NCI-H2081 (cell line): ENCODE measurements around the gene SCMH1.
"Not testable (repeated sequence)": the region's sequence is repeated elsewhere in the genome, so short reads cannot be mapped to it uniquely, and the experiment has no call there.

Experiments
- DNase-seq, 2 experiments: peaks; one replicate each; lab custom pipeline; 2025; lab: John Stamatoyannopoulos, UW

Gene SCMH1

DNA sequence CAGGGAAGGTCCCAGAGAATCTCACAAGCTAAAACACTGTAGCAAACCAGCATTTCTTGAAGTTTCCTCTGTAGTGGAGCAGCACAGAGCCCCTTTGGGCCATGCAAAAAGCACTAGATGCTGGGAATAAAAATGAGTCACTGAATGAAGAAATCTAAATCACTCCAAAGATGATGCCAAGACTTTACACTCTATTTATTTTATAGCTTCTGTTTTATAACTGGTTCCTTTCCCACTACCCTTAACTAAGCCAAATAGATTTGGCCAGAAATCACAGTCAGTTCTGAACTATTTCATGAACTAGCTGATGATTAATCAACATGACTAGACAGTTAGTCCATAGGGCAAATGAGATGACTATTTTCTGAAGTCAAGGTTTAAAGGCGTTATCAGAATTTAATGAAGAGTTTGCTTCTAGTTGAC, 89.5 kb downstream of the SCMH1 start:
- no peak for DNase-seq

DNA sequence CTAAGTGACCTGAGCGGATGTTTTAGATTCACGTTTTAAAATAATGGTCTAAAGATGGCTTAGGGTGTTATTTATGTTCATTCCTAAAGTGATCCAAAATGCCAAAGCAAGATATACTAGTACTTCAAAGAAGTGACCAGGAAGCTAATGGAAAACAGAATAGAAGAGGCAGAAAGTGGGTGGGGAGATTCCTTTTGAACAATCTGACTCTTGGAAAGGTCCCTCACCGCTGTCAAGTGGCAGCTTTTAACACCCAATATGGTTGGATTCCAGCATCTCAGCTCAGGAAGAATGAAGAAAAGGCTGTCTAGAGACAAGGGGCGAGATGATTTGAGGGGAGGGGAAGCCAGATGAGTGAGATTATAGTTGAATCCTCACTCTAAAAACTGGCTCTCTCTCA, 90.3 kb downstream of the SCMH1 start:
- no peak for DNase-seq

DNA sequence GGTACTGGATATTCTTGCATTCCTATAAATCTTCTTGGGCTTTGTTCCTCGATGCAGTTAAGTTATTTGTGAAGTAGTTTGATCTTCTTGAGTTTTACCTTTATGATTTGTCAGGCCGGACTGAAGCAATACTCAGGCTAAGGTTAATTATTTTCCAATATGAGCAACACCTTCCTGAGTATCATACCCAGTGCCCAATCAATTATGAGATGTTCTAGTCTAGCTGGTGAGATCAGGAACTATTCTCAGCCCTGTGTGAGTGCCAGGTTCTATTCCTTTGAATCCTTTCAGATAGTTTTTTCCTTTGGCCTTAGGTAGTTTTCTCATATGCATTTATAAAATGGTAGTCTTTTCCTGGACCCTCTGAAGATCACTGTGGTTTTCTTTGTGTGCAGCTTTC, 92.5 kb downstream of the SCMH1 start:
- DNase-seq = no peak

DNA sequence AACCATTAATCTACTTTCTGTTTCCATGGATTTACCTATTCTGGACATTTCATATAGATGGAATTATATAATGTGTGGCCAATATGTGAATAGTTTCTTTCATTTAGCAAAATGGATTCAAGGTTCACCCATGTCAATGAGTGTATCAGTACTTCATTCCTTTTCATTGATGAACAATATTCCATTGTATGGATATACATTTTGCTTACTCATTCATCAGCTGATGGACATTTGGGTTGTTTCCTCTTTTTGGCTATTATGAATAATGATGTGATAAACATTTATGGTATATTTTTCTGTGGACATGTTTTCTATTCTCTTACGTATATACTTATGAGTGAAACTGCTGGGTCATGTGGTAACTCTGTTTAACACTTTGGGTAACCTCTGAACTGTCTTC, 97.8 kb downstream of the SCMH1 start:
- no peak for DNase-seq

DNA sequence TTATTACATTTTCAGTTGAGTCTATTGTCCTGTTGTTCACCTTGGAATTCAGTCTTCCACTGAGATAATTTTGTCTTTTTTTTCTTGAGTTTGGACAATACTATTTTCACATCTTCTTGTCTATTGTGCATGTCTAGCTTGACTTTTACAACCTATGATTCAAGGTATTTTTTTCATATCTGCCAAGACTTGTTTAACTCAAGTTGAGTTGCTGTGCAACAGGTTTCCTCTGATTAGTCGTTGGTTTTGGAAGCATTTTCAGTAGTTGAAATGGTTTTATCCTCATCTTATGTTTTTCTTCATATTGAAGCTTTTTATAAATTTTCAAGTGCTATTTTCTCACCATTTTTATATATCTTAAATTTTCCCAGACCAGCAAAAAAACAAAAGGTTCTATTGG, 103.6 kb downstream of the SCMH1 start:
- DNase-seq = no peak

- no peak for DNase-seq
These were observed 106.7 kb downstream of the SCMH1 start for GRCh38 chr1:41135196-41135947.

- DNase-seq = not testable (repeated sequence)
These were observed 107.8 kb downstream of the SCMH1 start for GRCh38 chr1:41134325-41134724.

DNA sequence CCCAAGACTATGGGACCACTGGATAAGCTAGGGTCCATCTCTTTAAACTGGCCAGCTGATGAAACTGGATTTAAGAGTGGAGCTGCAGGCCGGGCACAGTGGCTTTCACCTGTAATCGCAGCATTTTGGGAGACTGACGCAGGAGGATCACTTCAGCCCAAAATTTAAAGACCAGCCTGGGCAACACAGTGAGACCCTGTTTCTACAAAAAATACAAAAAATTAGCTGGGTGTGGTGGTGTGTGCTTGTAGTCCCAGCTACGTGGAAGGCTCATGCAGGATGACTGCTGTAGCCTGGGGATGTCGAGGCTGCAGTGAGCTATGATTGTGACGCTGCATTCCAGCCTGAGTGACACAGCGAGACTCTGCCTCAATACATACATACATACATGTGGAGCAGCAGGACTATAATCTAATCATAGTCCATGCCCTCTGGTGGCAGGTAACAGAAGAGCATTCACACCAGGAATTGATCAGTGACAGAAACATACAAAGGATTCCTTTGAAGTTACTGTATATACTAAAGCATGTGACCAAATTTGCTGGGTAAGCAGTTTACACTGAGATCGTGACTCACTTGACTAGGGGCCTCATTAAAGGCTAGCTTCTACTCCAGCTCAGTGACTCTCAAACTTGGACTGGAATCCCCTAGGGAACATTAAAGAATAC, 119.1 kb downstream of the SCMH1 start:
- DNase-seq = peak in 1 of 2 experiments; percentile 22

DNA sequence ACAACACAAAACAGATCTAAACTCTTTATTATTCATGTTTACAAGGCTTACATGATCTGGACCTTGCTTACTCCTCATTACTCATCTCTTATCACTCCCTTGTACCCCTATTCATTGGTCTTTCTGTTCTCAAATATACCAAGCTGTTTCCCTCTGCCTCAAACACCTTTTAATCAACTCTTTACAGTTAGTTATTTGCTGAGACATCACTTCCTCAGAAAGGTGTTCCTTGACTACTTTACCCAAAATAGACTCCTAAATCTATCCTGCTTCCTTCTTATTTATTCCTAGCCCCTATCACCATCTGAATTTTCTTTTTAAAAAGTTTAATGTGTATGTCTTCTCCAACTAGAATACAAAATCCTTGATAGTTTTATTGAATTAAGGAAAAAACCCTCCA, 120.0 kb downstream of the SCMH1 start:
- DNase-seq = no peak

DNA sequence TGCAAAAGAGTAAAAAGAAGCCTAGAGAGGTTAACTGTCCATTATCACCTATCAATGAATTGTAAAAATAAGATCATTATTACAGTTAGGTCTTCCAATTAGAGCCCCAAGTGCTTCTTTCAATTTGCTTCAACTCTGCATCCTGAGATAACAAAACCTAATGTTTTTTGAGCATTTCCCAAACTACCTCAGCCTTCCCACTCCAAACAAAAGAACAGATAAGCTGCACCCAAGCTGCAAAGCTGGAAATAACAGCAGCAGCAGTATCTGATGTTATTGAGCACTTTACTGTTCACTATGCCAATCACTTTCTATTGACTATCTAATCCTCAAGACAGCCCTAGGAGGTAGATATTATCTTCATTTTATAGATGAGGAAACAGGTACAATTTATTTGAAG, 123.5 kb downstream of the SCMH1 start:
- DNase-seq = no peak

GRCh38 chr1:41117241-41117640, 124.9 kb downstream of the SCMH1 start:
- not testable (repeated sequence) for DNase-seq

DNA sequence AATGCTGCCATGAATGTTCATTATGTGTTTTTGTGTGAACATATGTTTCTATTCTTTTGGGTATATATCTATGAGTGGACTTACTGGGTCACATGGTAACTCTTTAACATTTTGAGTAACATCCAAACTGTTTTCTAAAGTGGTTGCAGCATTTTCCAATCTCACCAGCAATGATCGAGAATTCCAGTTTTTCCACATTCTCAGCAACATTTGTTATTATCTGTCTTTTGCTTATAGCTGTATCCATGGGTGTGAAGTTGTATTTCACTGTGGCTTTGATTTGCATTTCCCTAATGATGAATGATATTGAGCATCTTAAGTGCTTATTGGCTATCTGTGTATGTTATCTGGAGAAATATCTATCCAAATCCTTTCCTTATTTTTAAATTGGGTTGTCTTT, 131.4 kb downstream of the SCMH1 start:
- DNase-seq = no peak

DNA sequence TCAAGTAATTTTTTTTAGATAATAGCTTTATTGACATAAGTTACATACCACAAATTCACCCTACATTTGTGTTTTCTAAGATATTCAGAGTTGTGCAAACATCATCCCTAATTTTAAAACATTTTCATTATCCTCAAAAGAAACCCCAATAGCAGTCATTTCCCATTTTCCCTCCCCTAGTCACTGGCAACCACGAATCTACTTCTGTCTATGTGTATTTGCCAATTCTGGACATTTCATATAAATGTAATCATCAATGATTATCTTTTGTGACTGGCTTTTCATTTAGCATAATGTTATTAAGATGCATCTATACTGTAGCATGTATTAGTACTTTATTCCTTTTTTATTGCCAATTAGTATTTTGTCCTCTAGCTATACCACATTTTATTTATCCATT, 131.8 kb downstream of the SCMH1 start:
- no peak for DNase-seq

GRCh38 chr1:41109310-41110197, 132.6 kb downstream of the SCMH1 start:
- DNase-seq = no peak

DNA sequence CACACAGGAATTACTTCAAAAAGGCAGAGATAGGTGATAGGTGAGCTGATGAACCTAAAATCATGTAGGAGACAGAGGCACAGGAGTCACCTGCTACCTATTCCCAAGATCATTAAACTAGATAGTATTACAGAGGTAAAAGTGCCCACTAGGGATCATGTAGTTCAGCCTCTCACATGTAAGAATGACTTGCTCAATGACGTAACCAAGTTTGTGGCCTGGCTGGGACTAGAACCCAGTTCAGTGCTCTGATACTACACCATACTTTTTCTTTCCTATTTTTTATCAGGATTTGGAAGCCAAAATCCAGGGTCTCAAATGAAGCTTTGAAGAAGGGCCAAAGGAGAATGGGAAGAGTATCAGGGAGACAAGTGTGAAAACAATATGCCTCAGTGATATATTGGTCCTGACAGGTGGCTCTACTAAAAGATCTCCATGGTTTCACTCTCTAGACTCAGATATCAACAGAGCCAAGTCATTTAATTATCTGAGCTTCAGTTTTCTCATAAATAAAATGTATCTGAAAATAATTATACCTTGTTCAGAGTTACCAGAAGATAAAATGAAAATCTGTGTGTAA, 133.3 kb downstream of the SCMH1 start:
- peak in 1 of 2 experiments; percentile 21 for DNase-seq

DNA sequence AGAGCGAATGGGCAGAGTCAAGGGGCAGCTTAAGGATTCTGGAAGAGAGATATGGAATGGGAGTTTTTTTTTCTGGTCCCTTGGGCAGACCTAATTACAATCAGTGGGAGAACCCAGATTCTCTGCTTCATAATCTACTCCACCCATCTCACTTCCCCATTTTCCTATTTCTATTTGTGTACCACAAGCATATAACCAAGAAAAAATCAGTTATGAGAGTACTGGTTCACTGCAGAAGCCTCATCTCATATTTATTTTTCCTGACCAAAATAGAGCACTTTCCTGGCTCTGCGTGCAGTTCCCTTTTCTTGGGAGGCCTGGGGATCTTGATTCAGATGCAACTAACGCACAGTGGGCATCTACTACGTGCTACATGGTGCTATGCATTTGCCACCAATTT, 138.3 kb downstream of the SCMH1 start:
- no peak for DNase-seq

- DNase-seq = no peak
These were observed 139.5 kb downstream of the SCMH1 start for GRCh38 chr1:41102653-41103052.

- peak in 1 of 2 experiments; percentile 64 for DNase-seq
These were observed 140.0 kb downstream of the SCMH1 start for GRCh38 chr1:41101950-41102607.

- DNase-seq = no peak
These were observed 141.0 kb downstream of the SCMH1 start for GRCh38 chr1:41101076-41101475.

- DNase-seq = no peak
These were observed 141.9 kb downstream of the SCMH1 start for GRCh38 chr1:41100170-41100569.

- no peak for DNase-seq
These were observed 143.2 kb downstream of the SCMH1 start for GRCh38 chr1:41098730-41099460.
